ENCODE measurements around the gene ABCA12. TPM values are rescaled to one million over a fixed set of nuclear protein-coding genes. Genes with fewer than 3 reads are reported as not detected.

ABCA12 gene
- total and polyA plus RNA-seq, 2 donors (not counting 3 experiments of a cell fraction or from before 2014, with no cell fraction given), result not detected

- dilution Hi-C loops (cut with MboI; ENCODE audit: extremely low pct_ligation_motif_present, low sequenced_read_pairs), result no loop called here
- peaks cover 2% of the 10 kb centered on the region for H3K9me1 ChIP-seq (replicated peaks; ENCODE audit: control insufficient read depth, extremely low read depth, insufficient read depth, low read length)
- H3K9me3 ChIP-seq (replicated peaks; ENCODE audit: control insufficient read depth, insufficient read depth, low read length), result no peaks in the 10 kb centered on the region
- intact Hi-C loops (cut with micrococcal nuclease), result no loop called here
- no peak for DNase-seq (ENCODE audit: low read depth, low spot score)
- no peak overlapping the region for H3K4me2 ChIP-seq (ENCODE audit: insufficient read depth, low read length)
- H3K79me2 ChIP-seq (ENCODE audit: control insufficient read depth, insufficient read depth, low read length), result no peaks in the 10 kb centered on the region
- TF ChIP-seq POLR2AphosphoS5 (IDR thresholded peaks at IDR 0.05; ENCODE audit: insufficient read depth, low read depth, low read length) (no peak), GATA2 (IDR thresholded peaks at IDR 0.05; ENCODE audit: insufficient read depth, insufficient read length, low read depth, low read length) (no peak), MAX (IDR thresholded peaks at IDR 0.05; ENCODE audit: insufficient read depth, insufficient read length) (no peak), MYC (IDR thresholded peaks at IDR 0.05; ENCODE audit: low read depth, low read length) (no peak), EZH2 (IDR thresholded peaks at IDR 0.05; ENCODE audit: borderline replicate concordance, low read depth, low read length, severe bottlenecking) (no peak), JUN (IDR thresholded peaks at IDR 0.05; ENCODE audit: borderline replicate concordance, insufficient read depth, insufficient read length, low read depth) (no peak)
- TF ChIP-seq, protein P1, sequence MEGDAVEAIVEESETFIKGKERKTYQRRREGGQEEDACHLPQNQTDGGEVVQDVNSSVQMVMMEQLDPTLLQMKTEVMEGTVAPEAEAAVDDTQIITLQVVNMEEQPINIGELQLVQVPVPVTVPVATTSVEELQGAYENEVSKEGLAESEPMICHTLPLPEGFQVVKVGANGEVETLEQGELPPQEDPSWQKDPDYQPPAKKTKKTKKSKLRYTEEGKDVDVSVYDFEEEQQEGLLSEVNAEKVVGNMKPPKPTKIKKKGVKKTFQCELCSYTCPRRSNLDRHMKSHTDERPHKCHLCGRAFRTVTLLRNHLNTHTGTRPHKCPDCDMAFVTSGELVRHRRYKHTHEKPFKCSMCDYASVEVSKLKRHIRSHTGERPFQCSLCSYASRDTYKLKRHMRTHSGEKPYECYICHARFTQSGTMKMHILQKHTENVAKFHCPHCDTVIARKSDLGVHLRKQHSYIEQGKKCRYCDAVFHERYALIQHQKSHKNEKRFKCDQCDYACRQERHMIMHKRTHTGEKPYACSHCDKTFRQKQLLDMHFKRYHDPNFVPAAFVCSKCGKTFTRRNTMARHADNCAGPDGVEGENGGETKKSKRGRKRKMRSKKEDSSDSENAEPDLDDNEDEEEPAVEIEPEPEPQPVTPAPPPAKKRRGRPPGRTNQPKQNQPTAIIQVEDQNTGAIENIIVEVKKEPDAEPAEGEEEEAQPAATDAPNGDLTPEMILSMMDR (IDR thresholded peaks at IDR 0.05; ENCODE audit: extremely low read depth in 1 of 2, insufficient read depth in 1 of 2, low read depth in 1 of 2, low read length in 2 of 2), result no peak
- no peaks in the 10 kb centered on the region for H4K20me1 ChIP-seq (replicated peaks; ENCODE audit: control insufficient read depth, extremely low read depth, insufficient read depth, low read length)
- H3K27me3 ChIP-seq (ENCODE audit: control insufficient read depth in 2 of 2, insufficient read depth in 2 of 2, low read length in 2 of 2), result no peaks in the 10 kb centered on the region
- no peaks in the 10 kb centered on the region for H3K4me1 ChIP-seq (ENCODE audit: control insufficient read depth, extremely low read depth, insufficient read depth, low read length)
- ChIA-PET CTCF (no interaction called here), POLR2A (no interaction called here)
- FAIRE-seq, result no peak
- no peak overlapping the region for H3K4me3 ChIP-seq (replicated peaks in 1 of 3; ENCODE audit: insufficient read depth in 1 of 3, low read depth in 1 of 3, low read length in 3 of 3)
- no TSS peak for BruUV-seq (replicated peaks)
- no peak overlapping the region for H2AFZ ChIP-seq (ENCODE audit: low read depth, low read length)
- H3K36me3 ChIP-seq (ENCODE audit: control insufficient read depth in 2 of 2, extremely low read depth in 1 of 2, insufficient read depth in 2 of 2, low read length in 2 of 2), result no peaks in the 10 kb centered on the region
- no peak overlapping the region for H3K27ac ChIP-seq (ENCODE audit: insufficient read depth, low read depth, low read length)
- H3K9ac ChIP-seq (replicated peaks; ENCODE audit: extremely low read depth, insufficient read depth, low read length), result no peak overlapping the region
Measured at GRCh38 chr2:214896274-214896673, 242.2 kb downstream of the ABCA12 start.

Measured in endothelial cell of umbilical vein (primary cell).